ENCODE results near the gene FOXF1.

Gene FOXF1

GRCh38 chr16:86549893-86550190, 39.5 kb downstream of the FOXF1 start:
- no peak overlapping the region for H3K4me3 ChIP-seq (ENCODE audit: low read depth, low read length)
- H3K36me3 ChIP-seq (ENCODE audit: control insufficient read depth, insufficient read depth, low read length) = no peaks in the 10 kb centered on the region
- no peak overlapping the region for H3K4me2 ChIP-seq (ENCODE audit: low read length)
- no peaks in the 10 kb centered on the region for H3K27me3 ChIP-seq (ENCODE audit: control insufficient read depth, insufficient read depth, low read length)
- no peak overlapping the region for H2AFZ ChIP-seq
- H3K9ac ChIP-seq = no peak overlapping the region
- H3K79me2 ChIP-seq = no peaks in the 10 kb centered on the region
- no peaks in the 10 kb centered on the region for H3K9me3 ChIP-seq (ENCODE audit: control insufficient read depth, low read length)
- TF ChIP-seq CTCF (IDR thresholded peaks at IDR 0.05) = no peak
- no peaks in the 10 kb centered on the region for H3K4me1 ChIP-seq
- no peak overlapping the region for H3K27ac ChIP-seq

GRCh38 chr16:86550281-86550680, 40.0 kb downstream of the FOXF1 start:
- Histone ChIP-seq H3K79me2 (no peaks in the 10 kb centered on the region), H3K27me3 (ENCODE audit: control insufficient read depth, insufficient read depth, low read length) (no peaks in the 10 kb centered on the region), H2AFZ (no peak overlapping the region), H3K4me1 (no peaks in the 10 kb centered on the region), H3K9ac (no peak overlapping the region), H3K9me3 (ENCODE audit: control insufficient read depth, low read length) (no peaks in the 10 kb centered on the region), H3K4me3 (ENCODE audit: low read depth, low read length) (no peak overlapping the region), H3K4me2 (ENCODE audit: low read length) (no peak overlapping the region), H3K27ac (no peak overlapping the region), H3K36me3 (ENCODE audit: control insufficient read depth, insufficient read depth, low read length) (no peaks in the 10 kb centered on the region)
- no peak for TF ChIP-seq CTCF (IDR thresholded peaks at IDR 0.05)

- no peak overlapping the region for H3K4me2 ChIP-seq (ENCODE audit: low read length)
These were observed 43.0 kb downstream of the FOXF1 start for GRCh38 chr16:86553356-86553755.

GRCh38 chr16:86554599-86554916, 44.2 kb downstream of the FOXF1 start:
- Histone ChIP-seq H3K4me3 (ENCODE audit: low read depth, low read length) (peak overlapping the region; percentile 82), H3K36me3 (ENCODE audit: control insufficient read depth, insufficient read depth, low read length) (no peaks in the 10 kb centered on the region), H3K4me1 (no peaks in the 10 kb centered on the region), H3K27ac (peak overlapping the region; percentile 58), H3K4me2 (ENCODE audit: low read length) (peak overlapping the region; percentile 73), H3K79me2 (no peaks in the 10 kb centered on the region), H2AFZ (peak overlapping the region; percentile 90), H3K9ac (peak overlapping the region; percentile 40), H3K27me3 (ENCODE audit: control insufficient read depth, insufficient read depth, low read length) (no peaks in the 10 kb centered on the region), H3K9me3 (ENCODE audit: control insufficient read depth, low read length) (no peaks in the 10 kb centered on the region)
- no peak for TF ChIP-seq CTCF (IDR thresholded peaks at IDR 0.05)

More at GRCh38 chr16:86553356-86553755, 43.0 kb downstream of the FOXF1 start:
- no peaks in the 10 kb centered on the region for H3K36me3 ChIP-seq (ENCODE audit: control insufficient read depth, insufficient read depth, low read length)
- H3K9me3 ChIP-seq (ENCODE audit: control insufficient read depth, low read length) = no peaks in the 10 kb centered on the region
- no peak for TF ChIP-seq CTCF (IDR thresholded peaks at IDR 0.05)
- H3K4me3 ChIP-seq (ENCODE audit: low read depth, low read length) = no peak overlapping the region
- H2AFZ ChIP-seq = no peak overlapping the region
- H3K4me1 ChIP-seq = no peaks in the 10 kb centered on the region
- no peaks in the 10 kb centered on the region for H3K27me3 ChIP-seq (ENCODE audit: control insufficient read depth, insufficient read depth, low read length)
- no peak overlapping the region for H3K9ac ChIP-seq
- H3K27ac ChIP-seq = no peak overlapping the region
- H3K79me2 ChIP-seq = no peaks in the 10 kb centered on the region

GRCh38 chr16:86554917-86555703, 44.8 kb downstream of the FOXF1 start, which contains the start of gene MTHFSD:
Gene MTHFSD, minus strand, starts transcription at chr16:86555235. Its CDS starts 51 bp downstream, at chr16:86555184.
- H3K4me3 ChIP-seq (ENCODE audit: low read depth, low read length) = peak within 1 kb of the TSS; percentile 82
- peak within 1 kb of the TSS; percentile 40 for H3K9ac ChIP-seq
- TF ChIP-seq CTCF (IDR thresholded peaks at IDR 0.05) = no peak
- peak within 1 kb of the TSS; percentile 73 for H3K4me2 ChIP-seq (ENCODE audit: low read length)
- H3K9me3 ChIP-seq (ENCODE audit: control insufficient read depth, low read length) = no peaks in the 10 kb centered on the region
- H3K27ac ChIP-seq = peak within 1 kb of the TSS; percentile 58
- no peaks in the 10 kb centered on the region for H3K4me1 ChIP-seq
- H2AFZ ChIP-seq = peak within 1 kb of the TSS; percentile 90
- H3K79me2 ChIP-seq = no peaks in the 10 kb centered on the region
- H3K27me3 ChIP-seq (ENCODE audit: control insufficient read depth, insufficient read depth, low read length) = no peaks in the 10 kb centered on the region
- no peaks in the 10 kb centered on the region for H3K36me3 ChIP-seq (ENCODE audit: control insufficient read depth, insufficient read depth, low read length)

All from parathyroid adenoma (tissue), 2 donors.